Endothelial cell of umbilical vein (primary cell): ENCODE data around the gene PKMYT1. TPM values are rescaled to one million over a fixed set of nuclear protein-coding genes. Genes with fewer than 3 reads are reported as not detected.

Source experiments
- BruUV-seq: library from RNA; stranded (reverse); fragments of 400-500 nt; replicated peaks from 2 replicates; lab custom pipeline; 2021; lab: Mats Ljungman, UMichigan
- CTCF ChIA-PET: fragments of 300-600, 350-600 bp; sonication (Branson Sonifier 250); formaldehyde crosslinking; loops from one replicate; lab custom pipeline; 2021; ENCODE audit warnings: antibody characterized with exemption, inconsistent platforms; lab: Charles Lee
- POLR2A ChIA-PET: fragments of 300-600, 350-600 bp; sonication (Branson Sonifier 250); formaldehyde crosslinking; loops from one replicate; lab custom pipeline; 2021; ENCODE audit warnings: antibody characterized with exemption, inconsistent platforms; lab: Charles Lee
- DNase-seq: peaks from one replicate; pipeline ENCODE4 v3.0.0-alpha.2; 2011; ENCODE audit warnings: low read depth, low spot score
- FAIRE-seq: peaks from 2 replicates; lab custom pipeline; 2011; peaks lifted over from hg19 to GRCh38; lab: Jason Lieb, UNC
- H2AFZ ChIP-seq: 2 replicates; pipeline ENCODE4 v1.6.0; 2012; ENCODE audit warnings: low read depth, low read length, control low read depth, inconsistent platforms
- H3K27ac ChIP-seq: 2 replicates; pipeline ENCODE4 v1.5.1; 2011; ENCODE audit warnings: low read depth, mild to moderate bottlenecking, control low read depth, low read length, moderate library complexity; ENCODE audit not compliant: insufficient read depth
- H3K27me3 ChIP-seq, 2 experiments: 2 replicates each; pipeline versions ENCODE4 v1.6.0 to v1.6.1; 2011; ENCODE audit warnings: low read length in 2 of 2, mixed read lengths in 1 of 2; ENCODE audit not compliant: control insufficient read depth in 2 of 2, insufficient read depth in 2 of 2
- H3K36me3 ChIP-seq, 2 experiments: 2 replicates in 1 of 2; 3 replicates in 1 of 2; pipeline ENCODE4 v1.5.1; 2011; ENCODE audit warnings: low read length in 2 of 2, mild to moderate bottlenecking in 1 of 2, moderate library complexity in 1 of 2; ENCODE audit not compliant: control insufficient read depth in 2 of 2, insufficient read depth in 2 of 2; ENCODE audit errors: extremely low read depth in 1 of 2
- H3K4me1 ChIP-seq: 3 replicates; pipeline ENCODE4 v1.5.1; 2011; ENCODE audit warnings: mild to moderate bottlenecking, low read length; ENCODE audit not compliant: control insufficient read depth, insufficient read depth; ENCODE audit errors: extremely low read depth
- H3K4me2 ChIP-seq: 2 replicates; pipeline ENCODE4 v1.6.1; 2011; ENCODE audit warnings: low read length, control low read depth, mixed read lengths; ENCODE audit not compliant: insufficient read depth
- H3K4me3 ChIP-seq, 3 experiments: fragments of 200-600 bp in 1 of 3; sonication (generic), shearing (Covaris generic) in 1 of 3; replicated peaks in 1 of 3; 2 replicates each; pipeline ENCODE4 v1.5.1; 2011 to 2016; ENCODE audit warnings: control low read depth in 3 of 3, low read length in 3 of 3, mild to moderate bottlenecking in 2 of 3, inconsistent platforms in 1 of 3, low read depth in 1 of 3, moderate library complexity in 1 of 3; ENCODE audit not compliant: insufficient read depth in 1 of 3
- H3K79me2 ChIP-seq: 2 replicates; pipeline ENCODE4 v1.6.0; 2012; ENCODE audit warnings: low read length, inconsistent platforms; ENCODE audit not compliant: control insufficient read depth, insufficient read depth
- H3K9ac ChIP-seq: replicated peaks from 2 replicates; pipeline ENCODE3; 2011; ENCODE audit warnings: low read length, control low read depth; ENCODE audit not compliant: insufficient read depth; ENCODE audit errors: extremely low read depth
- H3K9me1 ChIP-seq: replicated peaks from 3 replicates; pipeline ENCODE4 v1.6.0; 2011; ENCODE audit warnings: mild to moderate bottlenecking, low read length; ENCODE audit not compliant: control insufficient read depth, insufficient read depth; ENCODE audit errors: extremely low read depth
- H3K9me3 ChIP-seq: replicated peaks from 2 replicates; pipeline ENCODE4 v1.5.1; 2012; ENCODE audit warnings: low read length, inconsistent platforms; ENCODE audit not compliant: control insufficient read depth, insufficient read depth
- H4K20me1 ChIP-seq: replicated peaks from 2 replicates; pipeline ENCODE3; 2011; ENCODE audit warnings: mild to moderate bottlenecking, low read length; ENCODE audit not compliant: control insufficient read depth, insufficient read depth; ENCODE audit errors: extremely low read depth
- EZH2 ChIP-seq: IDR thresholded peaks from 2 replicates; pipeline ENCODE4 v1.6.1; 2012; ENCODE audit warnings: borderline replicate concordance, low read depth, mild to moderate bottlenecking, moderate library complexity, low read length, inconsistent platforms; ENCODE audit not compliant: severe bottlenecking
- FOS ChIP-seq: IDR thresholded peaks from 2 replicates; pipeline ENCODE4 v1.6.1; 2011; ENCODE audit warnings: mild to moderate bottlenecking, low read length, moderate library complexity, borderline replicate concordance; ENCODE audit not compliant: insufficient read depth
- JUN ChIP-seq: IDR thresholded peaks from 2 replicates; pipeline ENCODE4 v1.6.1; 2011; ENCODE audit warnings: borderline replicate concordance, low read depth; ENCODE audit not compliant: insufficient read length, insufficient read depth
- POLR2AphosphoS5 ChIP-seq: IDR thresholded peaks from 2 replicates; pipeline ENCODE4 v1.6.1; 2012; ENCODE audit warnings: low read depth, mild to moderate bottlenecking, control low read depth, low read length, moderate library complexity; ENCODE audit not compliant: insufficient read depth
- dilution Hi-C: fragments of 300-500 bp; cut with MboI; formaldehyde crosslinking; loops from one replicate; pipeline ENCODE4 v1.15.0; 2019; ENCODE audit warnings: low sequenced_read_pairs; ENCODE audit not compliant: extremely low pct_ligation_motif_present
- intact Hi-C: fragments of 100-400 bp; cut with micrococcal nuclease; formaldehyde crosslinking; loops from one replicate; pipeline ENCODE4 v1.10.0; 2022
- polyA plus RNA-seq, 4 experiments: library from polyadenylated mRNA; depleted of rRNA in 3 of 4; stranded (reverse) in 3 of 4; unstranded in 1 of 4; fragments of >200 nt; gene quantifications; 2 replicates each; pipeline versions ENCODE4 v1.2.1 to v1.2.3, GENCODE V29; 2011 to 2012; ENCODE audit warnings: missing spikeins in 1 of 4
- total RNA-seq: library from RNA; stranded (reverse); gene quantifications from 2 replicates; pipeline ENCODE4 v1.2.3, GENCODE V29; 2021

Gene PKMYT1
- total and polyA plus RNA-seq, 2 donors (not counting 3 experiments of a cell fraction or from before 2014, with no cell fraction given) = 26.1 to 48.5 TPM

DNA sequence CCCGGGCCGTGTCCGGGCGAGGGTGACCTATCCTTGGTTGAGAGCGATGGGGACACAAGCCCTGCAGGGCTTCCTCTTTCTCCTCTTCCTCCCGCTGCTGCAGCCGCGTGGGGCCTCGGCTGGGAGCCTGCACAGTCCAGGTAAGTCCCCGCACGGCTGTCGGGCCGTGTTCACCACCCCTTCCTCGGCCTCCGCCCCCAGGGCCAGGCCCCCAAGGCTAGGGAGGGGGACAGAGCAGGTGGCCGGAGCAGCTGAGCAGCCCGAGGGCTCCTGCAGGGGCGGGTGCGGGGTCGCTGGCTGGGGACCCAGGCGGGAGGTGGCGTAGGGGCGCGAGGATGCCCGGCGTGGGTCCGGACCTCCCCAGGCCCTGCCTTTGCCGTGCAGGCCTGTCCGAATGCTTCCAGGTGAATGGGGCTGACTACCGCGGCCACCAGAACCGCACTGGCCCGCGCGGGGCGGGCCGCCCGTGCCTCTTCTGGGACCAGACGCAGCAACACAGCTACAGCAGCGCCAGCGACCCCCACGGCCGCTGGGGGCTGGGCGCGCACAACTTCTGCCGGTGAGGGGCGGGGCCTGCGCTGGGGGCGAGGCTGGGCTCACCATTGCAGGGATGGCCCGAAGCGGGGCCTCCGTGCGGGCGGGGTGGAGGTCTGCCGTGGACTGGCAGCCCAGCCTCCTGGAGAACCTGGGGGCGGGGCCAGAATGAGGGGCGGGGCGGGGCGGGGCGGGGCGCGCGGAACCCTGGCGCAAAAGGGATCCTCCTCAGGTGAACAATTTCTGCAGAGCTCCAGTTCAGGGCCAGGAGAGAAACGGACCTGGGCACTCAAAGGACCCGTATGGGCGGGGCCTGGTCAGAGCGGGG lies 15.5 kb downstream of the PKMYT1 start:
- Histone ChIP-seq H3K4me3 (no peak overlapping the region), H2AFZ (no peak overlapping the region), H3K36me3 (no peaks in the 10 kb centered on the region), H4K20me1 (no peaks in the 10 kb centered on the region), H3K4me2 (no peak overlapping the region), H3K9me3 (no peaks in the 10 kb centered on the region), H3K9ac (no peak overlapping the region), H3K79me2 (peaks cover 3% of the 10 kb centered on the region), H3K27me3 (peaks cover 29 to 55% of the 10 kb centered on the region in 2 experiments), H3K9me1 (no peaks in the 10 kb centered on the region), H3K27ac (no peak overlapping the region), H3K4me1 (peaks cover 10% of the 10 kb centered on the region)
- POLR2A ChIA-PET = no interaction called here
- dilution Hi-C loops = no loop called here
- CTCF ChIA-PET = no interaction called here
- intact Hi-C loops = no loop called here
- no TSS peak for BruUV-seq
- DNase-seq (no peak), FAIRE-seq (no peak)
- TF ChIP-seq FOS (no peak), POLR2AphosphoS5 (no peak), EZH2 (peak; percentile 91)

DNA sequence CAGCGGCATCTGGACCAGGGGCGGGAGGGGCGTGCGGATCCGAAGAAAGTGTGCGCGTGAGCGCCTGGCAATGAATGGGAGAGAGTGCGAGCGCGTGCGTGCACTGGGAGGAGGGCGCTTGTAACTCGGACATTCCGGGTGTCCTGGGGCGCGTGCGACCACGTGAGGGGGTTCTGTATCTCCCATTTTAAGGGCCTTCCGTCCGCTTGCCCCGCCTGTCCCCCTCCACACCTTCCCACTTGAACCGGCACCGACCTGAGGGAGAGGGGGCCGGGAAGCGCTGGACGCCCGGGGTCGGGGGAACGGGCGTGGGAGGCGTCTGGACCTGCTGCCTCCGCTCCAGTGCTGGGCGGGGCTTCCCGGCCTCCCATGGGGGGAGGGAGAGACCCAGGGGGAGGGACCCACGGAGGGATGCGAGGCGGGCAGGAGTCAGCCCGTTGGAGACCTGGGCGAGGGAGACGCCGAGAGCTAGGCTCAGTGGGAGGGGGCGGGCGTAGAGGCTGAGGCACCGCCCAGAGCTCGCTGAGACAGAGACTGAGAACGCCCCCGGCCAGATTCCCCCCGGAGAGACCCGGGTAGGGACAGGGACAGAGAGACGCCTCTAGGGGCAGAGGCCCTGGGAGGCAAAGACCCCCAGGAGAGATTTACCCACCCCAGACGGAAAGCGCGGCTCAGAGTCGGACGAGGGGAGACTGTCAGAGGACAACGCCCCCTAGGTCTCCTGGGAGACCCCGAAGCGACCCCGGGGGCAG lies 16.3 kb downstream of the PKMYT1 start, which contains the start of gene KREMEN2:
KREMEN2 (plus strand) TSS at position 553 of the 752 bp plus-strand sequence. CDS start 246 bp downstream, outside the sequence.
- Histone ChIP-seq H4K20me1 (no peaks in the 10 kb centered on the region), H3K9ac (no peak within 1 kb of the TSS), H3K36me3 (no peaks in the 10 kb centered on the region), H3K4me3 (no peak within 1 kb of the TSS), H2AFZ (no peak within 1 kb of the TSS), H3K79me2 (no peaks in the 10 kb centered on the region), H3K9me3 (no peaks in the 10 kb centered on the region), H3K9me1 (no peaks in the 10 kb centered on the region), H3K27me3 (peaks cover 29 to 55% of the 10 kb centered on the region in 2 experiments), H3K4me2 (no peak within 1 kb of the TSS), H3K4me1 (peaks cover 10% of the 10 kb centered on the region), H3K27ac (no peak within 1 kb of the TSS)
- dilution Hi-C loops = no loop called here
- BruUV-seq = no TSS peak
- intact Hi-C loops = no loop called here
- TF ChIP-seq JUN (no peak), EZH2 (peak; percentile 97)
- POLR2A ChIA-PET = no interaction called here
- DNase-seq (no peak), FAIRE-seq (no peak)
- CTCF ChIA-PET = no interaction called here
